8988T (cell line): Measurements from ENCODE around the gene ANKRD61.
A peak's percentile ranks its signal among the peaks of the same experiment; 100 is the strongest.
"Not testable (repeated sequence)": the region's sequence is repeated elsewhere in the genome, so short reads cannot be mapped to it uniquely, and the experiment has no call there.

ENCODE experiments used
- DNase-seq: peaks from one replicate; pipeline ENCODE4 v3.0.0; 2011

ANKRD61 gene

DNA sequence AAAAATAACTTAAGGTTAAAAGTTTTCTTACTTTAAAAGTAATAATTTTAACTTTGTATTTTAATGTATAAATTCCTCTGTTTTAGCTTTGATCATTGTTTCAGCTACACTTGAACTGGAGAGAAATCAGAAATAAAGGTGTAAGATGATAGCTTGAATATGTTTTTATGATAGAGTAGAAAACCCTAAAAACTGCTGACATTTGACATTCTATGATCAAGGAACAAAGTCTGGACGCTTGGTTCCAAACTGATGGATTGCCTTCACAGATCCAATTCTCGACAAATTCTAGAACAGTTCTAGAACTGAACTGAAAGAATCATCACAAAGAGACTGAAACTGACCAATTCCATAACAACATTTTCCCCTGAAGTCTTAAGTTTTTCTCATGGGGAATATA is at the start of gene ANKRD61:
ANKRD61 (plus strand) TSS at position 389 of the 400 bp plus-strand sequence; CDS start at position 389, 0 bp downstream.
- DNase-seq: no peak

DNA sequence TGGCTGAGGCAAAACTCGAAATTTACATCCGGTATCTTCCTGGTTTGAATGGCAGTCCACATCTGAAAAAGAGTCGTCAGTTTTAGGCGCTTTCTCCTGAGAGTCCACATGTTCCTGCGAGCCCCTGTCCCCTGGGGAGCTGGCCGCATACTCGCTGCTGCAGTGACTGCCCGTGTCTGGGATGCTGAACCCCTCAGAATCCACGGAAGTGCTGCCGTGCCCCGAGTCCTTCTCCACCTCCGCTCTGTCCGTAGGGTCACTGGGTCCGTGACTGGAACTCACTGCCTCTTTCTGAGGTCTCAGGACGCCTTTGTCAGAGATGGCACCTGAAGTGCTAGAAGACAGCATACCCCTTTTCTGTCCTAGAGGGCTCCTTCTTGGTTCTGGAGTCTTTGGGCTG is 44.1 kb upstream of the ANKRD61 start:
- DNase-seq: not testable (repeated sequence)

DNA sequence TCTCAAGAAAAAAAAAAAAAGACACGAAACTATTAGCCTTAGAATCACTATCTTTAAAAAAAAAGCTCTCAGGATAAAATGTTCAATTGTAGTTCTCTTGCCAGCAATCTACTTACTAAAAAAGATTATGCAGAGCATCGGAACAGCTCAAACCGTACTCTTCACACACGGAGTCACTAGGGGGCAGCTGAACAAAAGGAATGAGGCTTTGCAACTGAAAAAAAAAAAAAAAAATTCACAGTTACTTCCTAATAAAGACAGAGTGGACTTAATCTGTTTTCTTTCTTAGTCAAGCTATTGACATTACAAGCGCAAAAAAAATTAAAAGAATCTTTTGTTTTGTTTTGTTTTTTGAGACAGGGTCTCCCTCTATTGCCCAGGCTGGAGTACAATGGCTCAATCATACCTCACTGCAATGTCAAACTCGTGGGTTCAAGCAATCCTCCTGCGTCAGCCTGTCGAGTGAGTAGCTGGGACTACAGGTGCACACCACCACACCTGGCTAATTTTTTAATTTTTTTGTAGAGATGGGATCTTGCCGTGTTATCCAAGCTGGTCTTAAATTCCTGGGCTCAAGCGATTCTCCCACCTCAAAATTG is 33.9 kb upstream of the ANKRD61 start:
- no peak for DNase-seq

DNA sequence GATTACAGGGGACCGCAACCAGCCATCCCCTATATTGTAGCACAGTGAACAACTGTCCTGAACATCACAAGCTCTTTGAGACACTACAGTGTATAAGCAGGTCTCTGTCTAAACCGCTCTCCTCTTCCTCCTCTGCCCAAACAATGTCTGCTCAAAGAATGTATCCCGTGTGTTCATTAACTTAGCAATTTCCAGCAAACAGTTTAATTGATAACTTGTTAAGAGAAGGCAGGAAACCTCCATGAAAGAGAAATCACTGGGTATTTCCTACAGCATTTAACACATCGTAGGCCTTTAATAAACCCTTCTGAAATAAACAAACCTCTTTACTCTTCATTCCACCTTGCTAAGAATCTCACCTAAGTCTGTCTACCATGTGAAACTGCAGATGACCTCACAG is 23.8 kb upstream of the ANKRD61 start:
- DNase-seq: no peak

DNA sequence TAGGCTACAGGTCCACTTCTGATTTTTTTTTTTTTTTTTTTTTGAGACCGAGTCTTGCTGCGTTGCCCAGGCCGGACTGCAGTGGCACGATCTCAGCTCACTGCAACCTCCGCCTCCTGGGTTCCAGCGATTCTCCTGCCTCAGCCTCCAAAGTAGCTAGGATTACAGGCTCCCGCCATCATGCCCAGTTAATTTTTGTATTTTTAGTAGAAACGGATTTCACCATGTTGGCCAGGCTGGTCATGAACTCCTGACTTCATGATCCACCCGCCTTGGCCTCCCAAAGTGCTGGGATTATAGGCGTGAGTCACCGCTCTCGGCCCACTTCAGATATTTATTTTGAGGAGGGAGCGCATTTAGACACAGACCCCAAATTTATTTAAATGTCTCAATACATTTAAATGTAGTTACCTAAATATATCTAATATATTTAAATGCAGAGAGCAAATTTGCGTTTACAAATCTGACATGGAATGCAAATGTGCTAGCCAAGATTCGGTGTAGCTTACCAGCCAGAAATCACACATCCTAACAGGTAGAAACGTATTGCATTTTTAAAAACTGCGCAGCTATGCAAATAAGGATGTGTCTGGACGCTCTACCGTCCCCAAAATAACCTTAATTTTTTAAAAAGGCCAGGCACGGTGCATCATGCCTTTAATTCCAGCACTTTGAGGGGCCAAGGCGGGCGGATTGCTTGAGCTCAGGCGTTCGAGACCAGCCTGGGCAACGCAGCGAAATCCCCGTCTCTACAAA is 23.2 kb upstream of the ANKRD61 start:
- not testable (repeated sequence) for DNase-seq

DNA sequence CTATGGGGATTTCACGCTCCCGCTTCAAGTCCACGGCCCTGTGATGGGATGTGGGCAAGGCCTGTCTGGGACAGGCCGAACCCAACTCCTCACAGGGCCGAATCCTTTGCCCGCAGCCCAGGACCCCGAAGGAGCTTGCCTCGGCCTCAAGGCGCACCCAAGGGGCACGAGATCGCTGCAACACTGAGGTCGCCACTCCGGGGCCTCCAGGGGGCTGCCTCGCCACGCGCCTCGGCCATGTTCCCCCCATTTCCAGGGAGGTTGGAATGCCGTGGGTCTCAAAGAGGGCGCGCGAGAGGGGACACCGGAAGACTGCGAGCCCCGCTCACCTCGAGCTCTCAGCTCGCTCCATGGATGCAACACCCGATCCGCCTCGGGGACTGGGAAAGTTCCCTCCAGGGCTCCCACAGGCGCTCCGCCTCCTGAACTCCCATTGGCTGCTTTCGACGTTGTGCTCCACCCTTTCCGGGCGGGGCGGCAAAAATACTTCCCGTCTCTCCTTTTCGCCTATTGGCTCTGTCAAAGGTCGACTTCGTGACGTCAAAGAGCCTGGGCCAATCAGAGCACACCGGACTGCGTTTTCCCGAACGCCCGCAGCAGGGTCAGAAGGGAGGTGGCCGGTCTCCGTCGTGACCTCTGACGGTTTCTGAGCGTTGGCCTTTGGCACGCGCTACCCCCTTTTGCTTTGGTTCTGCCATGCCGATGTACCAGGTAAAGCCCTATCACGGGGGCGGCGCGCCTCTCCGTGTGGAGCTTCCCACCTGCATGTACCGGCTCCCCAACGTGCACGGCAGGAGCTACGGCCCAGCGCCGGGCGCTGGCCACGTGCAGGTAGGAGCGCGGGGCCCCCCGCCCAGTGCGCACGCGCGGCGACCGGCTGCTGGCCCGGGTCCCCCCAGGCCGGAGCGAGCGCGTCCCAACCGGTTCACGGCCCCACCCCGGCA is 22.2 kb upstream of the ANKRD61 start, which contains the start of the genes AIMP2 and PMS2:
AIMP2 (plus strand) TSS at position 605 of the 944 bp plus-strand sequence; CDS start at position 697, 92 bp downstream.
PMS2 (minus strand) TSS at position 382 of the 944 bp plus-strand sequence; CDS start at position 352, 30 bp downstream.
- peak; percentile 77 for DNase-seq

DNA sequence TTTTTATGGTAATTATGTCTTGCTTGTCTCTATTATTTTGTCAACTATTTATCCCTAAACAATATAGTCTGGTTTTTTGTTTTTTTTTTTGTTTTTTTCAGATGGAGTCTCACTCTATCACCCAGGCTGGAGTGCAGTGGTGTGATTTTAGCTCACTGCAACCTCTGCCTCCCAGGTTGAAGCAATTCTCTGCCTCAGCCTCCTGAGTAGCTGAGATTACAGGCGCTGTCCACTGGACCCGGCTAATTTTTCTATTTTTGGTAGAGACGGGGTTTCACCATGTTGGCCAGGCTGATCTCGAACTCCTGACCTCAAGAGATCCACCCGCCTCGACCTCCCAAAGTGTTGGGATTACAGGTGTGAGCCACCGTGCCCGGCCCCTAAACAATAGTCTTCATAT is 20.8 kb upstream of the ANKRD61 start:
- DNase-seq: not testable (repeated sequence)

DNA sequence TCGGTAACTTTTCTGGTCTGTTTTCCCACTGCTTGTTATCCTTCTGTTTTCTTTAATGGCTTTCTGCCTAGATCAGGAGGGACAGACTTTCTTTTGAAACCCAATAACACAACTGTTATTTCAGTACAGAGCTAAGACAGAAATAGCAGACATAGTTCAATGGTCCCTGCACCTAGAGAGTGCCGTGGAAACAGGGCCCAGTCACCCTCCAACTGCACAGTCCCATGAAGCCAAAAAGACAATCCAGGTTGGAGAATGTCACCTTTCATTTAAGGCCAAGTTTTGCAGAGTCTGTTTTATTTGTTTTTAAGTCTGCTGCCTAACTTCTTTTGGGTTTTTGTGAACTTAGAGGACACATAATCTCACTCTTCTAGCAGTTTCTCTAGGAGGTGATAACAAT is 19.6 kb upstream of the ANKRD61 start:
- DNase-seq: no peak

DNA sequence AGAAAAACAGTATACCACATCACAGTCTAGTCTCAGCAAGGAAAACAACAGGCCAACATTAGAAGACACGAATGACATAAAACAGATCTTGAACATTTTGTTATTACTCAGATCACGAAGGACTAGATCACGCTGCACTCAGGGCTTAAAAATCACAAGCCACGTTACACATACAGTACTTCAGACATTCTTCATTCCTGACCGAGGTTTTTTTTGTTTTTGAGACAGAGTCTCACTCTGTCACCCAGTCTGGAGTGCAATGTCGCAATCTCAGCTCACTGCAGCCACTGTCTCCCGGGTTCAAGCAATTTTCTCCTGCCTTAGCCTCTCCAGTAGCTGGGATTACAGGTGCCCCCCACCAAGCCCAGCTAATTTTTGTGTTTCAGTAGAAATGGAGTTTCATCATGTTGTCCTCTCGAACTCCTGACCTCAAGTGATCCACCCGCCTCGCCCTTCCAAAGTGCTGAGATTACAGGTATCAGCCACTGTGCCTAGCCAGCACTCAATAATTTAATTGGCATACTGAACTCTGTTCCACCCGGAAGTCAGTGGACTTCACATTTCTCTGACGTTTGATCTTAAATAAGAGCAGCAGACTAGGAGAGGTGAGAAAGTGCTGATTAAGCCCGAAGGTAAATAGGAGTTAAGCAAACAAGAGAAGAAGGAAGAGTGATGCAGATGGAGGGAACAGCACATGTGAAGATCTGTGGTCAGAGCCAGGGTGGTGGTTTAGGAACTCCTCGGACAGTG is 18.6 kb upstream of the ANKRD61 start:
- DNase-seq: no peak

DNA sequence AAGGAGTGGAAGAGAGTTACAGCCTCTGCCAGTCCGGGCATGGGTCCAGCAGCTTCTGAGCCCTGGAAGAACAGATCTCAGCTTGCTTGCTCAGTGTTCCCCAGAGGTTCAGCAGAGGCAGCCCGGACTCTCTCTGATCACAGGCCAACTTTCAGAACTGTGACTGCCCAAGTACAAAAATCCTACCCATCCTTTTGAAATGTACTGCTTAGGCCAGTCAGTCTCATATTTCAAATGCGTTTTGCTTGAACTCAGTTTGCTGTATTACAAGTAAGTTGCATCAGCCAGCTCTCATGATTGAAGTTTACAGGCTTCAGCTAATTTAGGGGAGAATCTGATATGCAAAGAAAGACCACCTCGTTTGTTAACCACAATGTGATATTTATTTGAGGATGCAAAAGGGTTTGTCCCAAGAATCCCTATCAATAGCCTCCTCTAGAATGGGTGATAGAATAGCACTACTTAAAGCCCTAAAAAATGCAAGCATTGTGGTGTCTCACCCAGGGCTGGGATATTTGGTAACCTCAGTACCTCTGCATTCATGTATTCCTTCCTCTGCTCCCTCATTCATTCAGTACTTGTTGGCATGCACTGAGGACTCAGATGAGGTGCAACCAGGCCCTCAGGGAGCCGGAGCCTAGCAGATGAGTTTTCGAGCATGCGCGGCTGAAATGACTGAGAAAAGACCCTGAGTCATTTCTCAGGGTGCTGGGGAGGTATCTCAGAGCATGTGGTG is 15.1 kb upstream of the ANKRD61 start:
- DNase-seq: no peak

DNA sequence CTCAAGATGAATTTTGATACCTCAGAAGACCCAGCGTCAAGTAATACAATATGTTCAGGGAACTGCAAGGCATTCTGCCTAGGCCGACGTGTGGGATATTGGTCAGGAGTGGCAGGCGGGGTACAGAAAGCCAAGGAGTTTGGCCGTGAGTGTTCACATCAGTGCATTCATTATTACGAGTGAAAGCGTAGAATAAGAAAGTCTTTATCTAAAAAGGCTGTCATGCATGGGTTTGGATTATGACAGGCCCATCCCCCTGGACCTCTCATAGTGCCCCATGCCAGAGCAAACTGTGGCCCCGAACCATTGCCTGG is 14.6 kb upstream of the ANKRD61 start:
- DNase-seq: no peak

DNA sequence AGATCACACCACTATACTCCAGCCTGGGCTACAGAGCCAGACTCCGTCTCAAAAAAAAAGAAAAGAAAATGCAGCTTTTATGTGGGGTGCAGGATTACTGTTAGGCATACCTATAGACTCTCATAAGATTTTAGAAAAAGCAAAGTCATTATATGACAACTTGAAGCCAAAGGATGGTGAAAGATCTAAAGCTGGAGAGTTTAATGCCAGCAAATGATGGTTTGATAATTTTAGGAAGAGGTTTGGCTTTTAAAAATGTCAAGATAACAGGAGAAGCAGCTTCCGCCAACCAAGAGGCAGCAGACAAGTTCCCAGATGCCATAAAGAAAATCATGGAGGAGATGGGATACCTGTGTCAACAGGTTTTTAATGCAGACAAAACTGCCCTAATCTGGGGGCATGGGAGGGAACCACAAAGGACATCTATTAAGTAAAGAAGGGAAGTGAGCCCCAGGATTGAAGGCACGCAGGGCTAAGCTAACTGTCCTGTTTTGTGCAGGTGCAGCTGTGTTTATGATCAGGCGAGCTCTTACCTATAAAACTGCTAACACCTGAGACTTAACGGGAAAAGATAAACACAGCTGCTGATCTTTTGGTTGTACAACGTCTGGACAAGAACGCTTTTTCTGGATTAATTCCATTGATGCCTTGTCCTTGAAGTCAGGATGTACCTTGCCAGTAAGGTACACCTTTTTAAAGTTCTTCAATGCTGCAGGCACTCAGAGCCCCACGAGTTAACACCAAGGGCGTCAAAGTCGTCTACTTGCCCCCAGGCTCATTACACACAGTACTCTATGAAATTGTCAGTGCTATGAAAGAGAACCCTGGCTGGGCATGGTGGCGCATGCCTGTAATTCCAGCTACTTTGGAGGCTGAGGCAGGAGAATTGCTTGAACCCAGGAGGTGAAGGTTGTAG is 10.5 kb upstream of the ANKRD61 start:
- DNase-seq: no peak

DNA sequence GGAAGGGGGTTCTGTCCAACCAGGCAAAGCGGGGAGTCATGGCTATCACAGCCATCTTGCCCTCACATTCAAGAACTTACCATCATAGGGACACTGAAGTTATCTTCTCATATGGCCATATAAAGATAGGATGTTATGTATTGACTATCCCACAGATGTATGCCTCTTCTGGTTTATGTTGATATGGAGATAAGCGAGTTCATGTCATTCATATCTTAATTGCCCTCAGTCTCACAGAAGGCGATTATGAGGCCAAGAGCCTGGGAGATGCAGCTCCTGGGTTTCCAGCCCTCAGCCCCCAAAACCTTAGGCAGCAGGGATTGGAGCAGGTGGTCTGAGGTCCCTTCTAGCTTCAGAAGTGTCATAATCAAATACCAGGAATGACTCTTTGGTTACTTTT is 8.5 kb upstream of the ANKRD61 start:
- no peak for DNase-seq

DNA sequence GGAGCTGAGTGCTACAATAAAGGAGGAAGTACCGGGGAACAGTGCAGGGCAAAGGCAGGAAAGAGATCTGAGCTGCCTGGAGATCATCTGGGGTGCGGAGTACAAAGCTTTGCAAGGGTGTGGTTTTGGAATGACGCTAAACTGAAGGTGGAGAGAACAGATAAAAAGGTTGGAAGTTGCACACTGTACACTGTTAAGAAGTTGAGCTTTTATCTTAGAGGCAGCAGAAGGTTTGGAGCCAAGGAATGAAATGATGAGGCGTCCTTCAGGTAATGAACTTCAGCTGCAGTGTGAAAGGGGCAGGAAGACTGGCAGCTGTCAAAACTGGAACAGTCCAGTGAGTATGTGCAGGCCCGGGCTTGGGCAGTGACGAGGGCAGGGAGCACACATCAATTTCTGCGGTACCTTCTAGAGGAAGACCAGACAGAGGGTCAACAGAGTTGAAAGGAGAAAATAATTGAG is 7.2 kb upstream of the ANKRD61 start:
- DNase-seq: no peak

DNA sequence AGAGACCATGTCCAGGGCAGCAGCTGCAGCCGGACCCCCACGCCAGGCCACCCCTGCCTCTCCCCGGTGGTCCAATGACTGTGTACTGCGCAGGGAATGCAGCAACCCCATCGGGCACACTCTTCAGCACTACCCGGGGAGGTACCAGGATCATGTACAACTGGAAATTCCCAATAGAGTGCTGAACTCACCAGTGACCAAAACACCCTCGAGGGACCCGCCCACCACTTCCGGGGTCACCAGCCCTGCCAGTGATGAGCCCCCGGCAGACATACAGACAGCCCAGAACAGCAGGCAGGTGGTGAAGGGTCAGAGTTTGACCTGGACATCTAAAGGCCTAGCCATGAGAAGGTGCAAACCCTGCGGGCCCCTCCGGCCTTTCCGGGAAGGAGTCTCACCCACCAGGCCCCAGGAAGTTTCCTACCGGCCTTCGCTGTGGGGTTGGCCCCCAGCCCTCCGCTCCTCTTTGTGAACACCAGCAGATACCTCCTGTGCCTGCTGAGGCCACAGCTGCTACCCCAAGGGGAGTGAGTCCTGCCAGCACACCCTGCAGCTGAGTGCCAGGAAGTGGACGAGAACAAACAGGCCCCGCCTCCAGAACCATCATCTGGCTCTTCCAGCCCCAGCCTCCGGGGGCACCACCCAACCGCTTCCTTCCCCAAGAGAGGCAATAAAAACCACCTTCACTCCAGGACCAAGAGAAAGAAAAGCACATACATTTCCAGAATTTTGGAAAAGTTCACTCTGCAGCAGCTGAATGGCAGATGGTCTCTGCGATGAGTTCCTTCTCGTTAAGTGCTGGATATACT is 5.0 kb upstream of the ANKRD61 start:
- peak; percentile 65 for DNase-seq

DNA sequence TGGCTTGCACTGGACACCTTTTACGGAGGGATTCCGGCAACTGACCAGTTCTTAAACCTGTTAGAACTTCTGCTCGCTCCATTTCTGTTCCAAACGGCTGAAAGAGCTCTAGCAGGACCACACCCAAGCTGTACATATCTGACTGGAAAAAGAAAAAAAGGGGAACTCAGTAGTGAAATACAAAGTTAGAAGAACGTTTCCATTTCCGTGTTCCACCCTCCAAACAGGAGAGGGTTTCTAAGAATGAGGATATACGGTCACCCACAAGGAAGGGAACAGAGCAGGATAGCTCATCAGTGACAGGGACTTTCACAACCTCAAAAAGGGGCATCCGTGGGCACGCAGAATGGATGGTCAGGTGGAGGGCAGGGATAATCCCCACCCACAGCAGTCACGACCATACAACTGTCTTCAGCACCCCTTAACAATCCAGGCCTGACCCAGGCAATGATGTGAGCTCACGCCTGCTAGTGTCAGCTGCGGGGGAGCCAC is 4.3 kb upstream of the ANKRD61 start:
- DNase-seq: no peak

DNA sequence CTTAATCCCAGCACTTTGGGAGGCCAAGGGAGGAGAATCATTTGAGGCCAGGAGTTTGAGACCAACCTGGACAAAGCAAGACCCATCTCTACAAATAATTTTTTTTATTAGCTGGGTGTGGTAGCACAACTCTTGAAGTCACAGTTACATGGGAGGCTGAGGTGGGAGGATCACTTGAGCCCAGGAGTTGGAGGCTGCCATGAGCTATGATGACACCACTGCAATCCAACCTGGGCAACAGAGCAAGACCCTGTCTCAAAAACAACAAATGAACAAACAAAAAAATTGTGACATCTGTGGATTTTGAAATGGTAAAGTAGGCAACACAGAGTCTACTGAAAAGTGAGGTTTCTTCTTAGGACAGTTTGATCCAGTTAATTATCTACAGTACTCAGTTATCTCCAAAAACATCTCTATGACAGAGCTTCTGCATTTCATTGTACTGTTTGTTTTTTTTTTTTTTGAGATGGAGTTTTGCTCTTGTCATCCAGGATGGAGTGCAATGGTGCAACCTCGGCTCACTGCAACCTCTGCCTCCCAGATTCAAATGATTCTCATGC is 3.3 kb upstream of the ANKRD61 start:
- no peak for DNase-seq

DNA sequence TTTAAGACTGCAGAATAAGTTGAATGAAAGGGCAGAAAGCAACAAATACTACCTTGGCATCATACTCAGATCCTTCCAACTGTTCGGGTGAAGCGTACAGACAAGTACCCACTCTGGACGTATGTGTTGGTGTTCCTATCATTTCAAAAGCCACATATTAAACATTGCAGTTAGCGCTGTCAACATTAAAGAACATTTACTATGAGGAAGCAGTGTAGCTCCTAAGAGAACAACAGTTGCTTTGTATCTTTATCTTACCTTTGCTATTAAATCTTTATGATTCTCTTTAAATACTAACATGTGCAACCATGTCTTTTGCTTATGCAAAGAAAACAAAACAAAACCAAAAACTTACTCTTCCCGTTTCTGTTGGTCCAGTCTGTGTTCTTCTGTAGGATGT is 2.6 kb upstream of the ANKRD61 start:
- no peak for DNase-seq

DNA sequence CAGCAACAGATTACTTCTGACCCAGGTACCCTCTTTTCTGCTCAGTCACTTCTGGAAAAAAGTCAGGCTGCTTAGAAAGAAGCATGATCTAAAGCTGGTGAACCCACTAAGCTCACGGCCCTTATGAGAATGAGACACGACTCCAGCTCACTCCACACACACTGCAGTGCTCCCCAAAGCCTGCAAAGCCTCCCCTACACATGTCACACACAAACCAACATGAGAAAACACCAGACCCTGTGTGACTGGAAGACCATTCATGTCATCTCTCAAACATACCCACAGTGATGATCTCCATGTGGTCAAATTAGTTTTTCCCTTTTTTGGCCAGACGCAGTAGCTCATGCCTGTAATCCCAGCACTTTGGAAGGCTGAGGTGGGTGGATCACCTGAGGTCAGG is 391 bp downstream of the ANKRD61 start:
- no peak for DNase-seq
